ENCODE results near the gene BMP10.
A peak's percentile ranks its signal among the peaks of the same experiment; 100 is the strongest.

The BMP10 gene

GRCh38 chr2:68847751-68848150 is 23.4 kb downstream of the BMP10 start:
- DNase-seq = no peak

GRCh38 chr2:68846091-68846490 is 25.1 kb downstream of the BMP10 start:
- DNase-seq = no peak

GRCh38 chr2:68845043-68845442 is 26.2 kb downstream of the BMP10 start:
- DNase-seq = no peak

GRCh38 chr2:68839260-68839833 is 31.9 kb downstream of the BMP10 start:
- DNase-seq = no peak

GRCh38 chr2:68838641-68839040 is 32.6 kb downstream of the BMP10 start:
- no peak for DNase-seq

GRCh38 chr2:68837861-68838341 is 33.3 kb downstream of the BMP10 start:
- DNase-seq = no peak

GRCh38 chr2:68837164-68837860 is 33.9 kb downstream of the BMP10 start:
- DNase-seq = no peak

GRCh38 chr2:68835621-68836020 is 35.6 kb downstream of the BMP10 start:
- no peak for DNase-seq

GRCh38 chr2:68834737-68835376 is 36.3 kb downstream of the BMP10 start:
- no peak for DNase-seq

- no peak for DNase-seq
Measured at GRCh38 chr2:68833162-68833561, 38.0 kb downstream of the BMP10 start.

- DNase-seq = no peak
Measured at GRCh38 chr2:68832233-68832869, 38.8 kb downstream of the BMP10 start.

GRCh38 chr2:68831686-68832232 is 39.4 kb downstream of the BMP10 start:
- DNase-seq = no peak

GRCh38 chr2:68829749-68830148 is 41.4 kb downstream of the BMP10 start:
- DNase-seq = no peak

- DNase-seq = peak; percentile 44
Measured at GRCh38 chr2:68828887-68829708, 42.1 kb downstream of the BMP10 start.

- no peak for DNase-seq
Measured at GRCh38 chr2:68827666-68828065, 43.5 kb downstream of the BMP10 start.

- DNase-seq = no peak
Measured at GRCh38 chr2:68825866-68826265, 45.3 kb downstream of the BMP10 start.

GRCh38 chr2:68824831-68825230 is 46.4 kb downstream of the BMP10 start:
- no peak for DNase-seq

- DNase-seq = no peak
Measured at GRCh38 chr2:68822207-68822872, 48.9 kb downstream of the BMP10 start.

- DNase-seq = no peak
Measured at GRCh38 chr2:68819556-68819955, 51.6 kb downstream of the BMP10 start.

- DNase-seq = no peak
Measured at GRCh38 chr2:68817306-68817705, 53.9 kb downstream of the BMP10 start.
